HG03575 (cell line): ENCODE measurements around the gene SPATA13.

ENCODE experiments used
- ATAC-seq: cut with Tn5 transposase; IDR thresholded peaks from one replicate; pipeline ENCODE4 v1.9.1; 2021; ENCODE audit not compliant: unreplicated experiment, insufficient number of reproducible peaks, low FRiP score; ENCODE audit errors: extremely low read depth

Gene SPATA13

GRCh38 chr13:24135674-24136300, 24.7 kb upstream of the SPATA13 start:
- no peak for ATAC-seq

- no peak for ATAC-seq
Measured at GRCh38 chr13:24138911-24139310, 21.6 kb upstream of the SPATA13 start.

GRCh38 chr13:24141333-24141910, 19.1 kb upstream of the SPATA13 start:
- ATAC-seq = no peak

GRCh38 chr13:24142453-24142852, 18.1 kb upstream of the SPATA13 start:
- ATAC-seq = no peak

- ATAC-seq = no peak
Measured at GRCh38 chr13:24142886-24143285, 17.6 kb upstream of the SPATA13 start.

GRCh38 chr13:24145240-24145639, 15.3 kb upstream of the SPATA13 start:
- no peak for ATAC-seq

GRCh38 chr13:24145674-24146073, 14.8 kb upstream of the SPATA13 start:
- no peak for ATAC-seq

GRCh38 chr13:24146961-24147569, 13.5 kb upstream of the SPATA13 start:
- no peak for ATAC-seq

GRCh38 chr13:24147570-24147963, 13.0 kb upstream of the SPATA13 start:
- ATAC-seq = no peak

GRCh38 chr13:24148414-24149235, 11.9 kb upstream of the SPATA13 start:
- ATAC-seq = no peak

GRCh38 chr13:24149246-24150032, 11.1 kb upstream of the SPATA13 start:
- no peak for ATAC-seq

- ATAC-seq = no peak
Measured at GRCh38 chr13:24150572-24150971, 9.9 kb upstream of the SPATA13 start.

GRCh38 chr13:24151864-24152263, 8.7 kb upstream of the SPATA13 start:
- ATAC-seq = no peak

GRCh38 chr13:24152292-24153214, 8.0 kb upstream of the SPATA13 start:
- no peak for ATAC-seq

GRCh38 chr13:24153347-24153746, 7.2 kb upstream of the SPATA13 start:
- no peak for ATAC-seq

- no peak for ATAC-seq
Measured at GRCh38 chr13:24153979-24154701, 6.4 kb upstream of the SPATA13 start.

- ATAC-seq = no peak
Measured at GRCh38 chr13:24159357-24159756, 1.2 kb upstream of the SPATA13 start.
